ENCODE data around the gene OR51E2.

Gene OR51E2

GRCh38 chr11:4658629-4659445, 38.8 kb downstream of the OR51E2 start:
- Histone ChIP-seq H3K4me3 (ENCODE audit: low read length) (no peak overlapping the region), H3K4me2 (ENCODE audit: low read length) (no peak overlapping the region), H3K9ac (ENCODE audit: low read depth, low read length) (no peak overlapping the region), H3K4me1 (ENCODE audit: control insufficient read depth, insufficient read depth, low read length) (no peaks in the 10 kb centered on the region), H3K9me3 (replicated peaks; ENCODE audit: low read length) (no peaks in the 10 kb centered on the region), H3K27me3 (ENCODE audit: control insufficient read depth, insufficient read depth, low read length) (no peaks in the 10 kb centered on the region), H3K36me3 (ENCODE audit: insufficient read depth, low read length) (no peaks in the 10 kb centered on the region)

GRCh38 chr11:4654635-4655369, 42.9 kb downstream of the OR51E2 start:
- Histone ChIP-seq H3K36me3 (ENCODE audit: insufficient read depth, low read length) (no peaks in the 10 kb centered on the region), H3K4me3 (ENCODE audit: low read length) (no peak overlapping the region), H3K4me2 (ENCODE audit: low read length) (no peak overlapping the region), H3K4me1 (ENCODE audit: control insufficient read depth, insufficient read depth, low read length) (no peaks in the 10 kb centered on the region), H3K9me3 (replicated peaks; ENCODE audit: low read length) (no peaks in the 10 kb centered on the region), H3K9ac (ENCODE audit: low read depth, low read length) (no peak overlapping the region), H3K27me3 (ENCODE audit: control insufficient read depth, insufficient read depth, low read length) (no peaks in the 10 kb centered on the region)

- Histone ChIP-seq H3K36me3 (ENCODE audit: insufficient read depth, low read length) (no peaks in the 10 kb centered on the region), H3K27me3 (ENCODE audit: control insufficient read depth, insufficient read depth, low read length) (peaks cover 10% of the 10 kb centered on the region), H3K4me1 (ENCODE audit: control insufficient read depth, insufficient read depth, low read length) (no peaks in the 10 kb centered on the region), H3K4me3 (ENCODE audit: low read length) (no peak overlapping the region), H3K4me2 (ENCODE audit: low read length) (no peak overlapping the region), H3K9ac (ENCODE audit: low read depth, low read length) (no peak overlapping the region), H3K9me3 (replicated peaks; ENCODE audit: low read length) (no peaks in the 10 kb centered on the region)
These were observed 49.9 kb downstream of the OR51E2 start for GRCh38 chr11:4647766-4648165.

GRCh38 chr11:4645974-4646373, 51.7 kb downstream of the OR51E2 start:
- Histone ChIP-seq H3K4me1 (ENCODE audit: control insufficient read depth, insufficient read depth, low read length) (no peaks in the 10 kb centered on the region), H3K27me3 (ENCODE audit: control insufficient read depth, insufficient read depth, low read length) (peaks cover 10% of the 10 kb centered on the region), H3K36me3 (ENCODE audit: insufficient read depth, low read length) (no peaks in the 10 kb centered on the region), H3K4me2 (ENCODE audit: low read length) (no peak overlapping the region), H3K9me3 (replicated peaks; ENCODE audit: low read length) (no peaks in the 10 kb centered on the region), H3K4me3 (ENCODE audit: low read length) (no peak overlapping the region), H3K9ac (ENCODE audit: low read depth, low read length) (no peak overlapping the region)

- Histone ChIP-seq H3K4me1 (ENCODE audit: control insufficient read depth, insufficient read depth, low read length) (no peaks in the 10 kb centered on the region), H3K27me3 (ENCODE audit: control insufficient read depth, insufficient read depth, low read length) (peaks cover 10% of the 10 kb centered on the region), H3K4me3 (ENCODE audit: low read length) (no peak overlapping the region), H3K4me2 (ENCODE audit: low read length) (no peak overlapping the region), H3K9me3 (replicated peaks; ENCODE audit: low read length) (no peaks in the 10 kb centered on the region), H3K36me3 (ENCODE audit: insufficient read depth, low read length) (no peaks in the 10 kb centered on the region), H3K9ac (ENCODE audit: low read depth, low read length) (no peak overlapping the region)
These were observed 53.4 kb downstream of the OR51E2 start for GRCh38 chr11:4644233-4644632.

GRCh38 chr11:4643682-4644081, 54.0 kb downstream of the OR51E2 start, which contains the start of gene OR51E1:
OR51E1 (plus strand) TSS chr11:4643982; CDS start chr11:4652527, 8,545 bp downstream.
- no peaks in the 10 kb centered on the region for H3K36me3 ChIP-seq (ENCODE audit: insufficient read depth, low read length)
- no peaks in the 10 kb centered on the region for H3K9me3 ChIP-seq (replicated peaks; ENCODE audit: low read length)
- no peak within 1 kb of the TSS for H3K4me3 ChIP-seq (ENCODE audit: low read length)
- peaks cover 10% of the 10 kb centered on the region for H3K27me3 ChIP-seq (ENCODE audit: control insufficient read depth, insufficient read depth, low read length)
- H3K4me1 ChIP-seq (ENCODE audit: control insufficient read depth, insufficient read depth, low read length) = no peaks in the 10 kb centered on the region
- no peak within 1 kb of the TSS for H3K9ac ChIP-seq (ENCODE audit: low read depth, low read length)
- no peak within 1 kb of the TSS for H3K4me2 ChIP-seq (ENCODE audit: low read length)

GRCh38 chr11:4643076-4643475, 54.6 kb downstream of the OR51E2 start:
- no peaks in the 10 kb centered on the region for H3K36me3 ChIP-seq (ENCODE audit: insufficient read depth, low read length)
- no peaks in the 10 kb centered on the region for H3K4me1 ChIP-seq (ENCODE audit: control insufficient read depth, insufficient read depth, low read length)
- H3K27me3 ChIP-seq (ENCODE audit: control insufficient read depth, insufficient read depth, low read length) = peaks cover 15% of the 10 kb centered on the region
- no peaks in the 10 kb centered on the region for H3K9me3 ChIP-seq (replicated peaks; ENCODE audit: low read length)
- no peak overlapping the region for H3K4me2 ChIP-seq (ENCODE audit: low read length)
- H3K9ac ChIP-seq (ENCODE audit: low read depth, low read length) = no peak overlapping the region
- H3K4me3 ChIP-seq (ENCODE audit: low read length) = no peak overlapping the region

GRCh38 chr11:4642043-4642442, 55.6 kb downstream of the OR51E2 start:
- H3K9ac ChIP-seq (ENCODE audit: low read depth, low read length) = no peak overlapping the region
- H3K27me3 ChIP-seq (ENCODE audit: control insufficient read depth, insufficient read depth, low read length) = peaks cover 23% of the 10 kb centered on the region
- H3K4me3 ChIP-seq (ENCODE audit: low read length) = no peak overlapping the region
- no peaks in the 10 kb centered on the region for H3K9me3 ChIP-seq (replicated peaks; ENCODE audit: low read length)
- H3K36me3 ChIP-seq (ENCODE audit: insufficient read depth, low read length) = no peaks in the 10 kb centered on the region
- H3K4me2 ChIP-seq (ENCODE audit: low read length) = no peak overlapping the region
- peaks cover 1% of the 10 kb centered on the region for H3K4me1 ChIP-seq (ENCODE audit: control insufficient read depth, insufficient read depth, low read length)

GRCh38 chr11:4641501-4641900, 56.2 kb downstream of the OR51E2 start:
- no peaks in the 10 kb centered on the region for H3K36me3 ChIP-seq (ENCODE audit: insufficient read depth, low read length)
- H3K9ac ChIP-seq (ENCODE audit: low read depth, low read length) = no peak overlapping the region
- H3K4me1 ChIP-seq (ENCODE audit: control insufficient read depth, insufficient read depth, low read length) = peaks cover 2% of the 10 kb centered on the region

GRCh38 chr11:4639931-4640330, 57.7 kb downstream of the OR51E2 start:
- Histone ChIP-seq H3K4me1 (ENCODE audit: control insufficient read depth, insufficient read depth, low read length) (peaks cover 2% of the 10 kb centered on the region), H3K9me3 (replicated peaks; ENCODE audit: low read length) (no peaks in the 10 kb centered on the region), H3K4me2 (ENCODE audit: low read length) (no peak overlapping the region), H3K4me3 (ENCODE audit: low read length) (no peak overlapping the region), H3K27me3 (ENCODE audit: control insufficient read depth, insufficient read depth, low read length) (peaks cover 32% of the 10 kb centered on the region), H3K9ac (ENCODE audit: low read depth, low read length) (no peak overlapping the region), H3K36me3 (ENCODE audit: insufficient read depth, low read length) (no peaks in the 10 kb centered on the region)

More at GRCh38 chr11:4641501-4641900, 56.2 kb downstream of the OR51E2 start:
- H3K4me3 ChIP-seq (ENCODE audit: low read length) = no peak overlapping the region
- no peak overlapping the region for H3K4me2 ChIP-seq (ENCODE audit: low read length)
- H3K27me3 ChIP-seq (ENCODE audit: control insufficient read depth, insufficient read depth, low read length) = peaks cover 24% of the 10 kb centered on the region
- no peaks in the 10 kb centered on the region for H3K9me3 ChIP-seq (replicated peaks; ENCODE audit: low read length)

GRCh38 chr11:4637662-4638047, 60.0 kb downstream of the OR51E2 start:
- H3K4me1 ChIP-seq (ENCODE audit: control insufficient read depth, insufficient read depth, low read length) = peaks cover 2% of the 10 kb centered on the region
- H3K4me2 ChIP-seq (ENCODE audit: low read length) = no peak overlapping the region
- H3K36me3 ChIP-seq (ENCODE audit: insufficient read depth, low read length) = no peaks in the 10 kb centered on the region
- no peaks in the 10 kb centered on the region for H3K9me3 ChIP-seq (replicated peaks; ENCODE audit: low read length)
- peaks cover 26% of the 10 kb centered on the region for H3K27me3 ChIP-seq (ENCODE audit: control insufficient read depth, insufficient read depth, low read length)
- H3K9ac ChIP-seq (ENCODE audit: low read depth, low read length) = no peak overlapping the region
- H3K4me3 ChIP-seq (ENCODE audit: low read length) = no peak overlapping the region

Measured in skeletal muscle satellite cell (primary cell).